ENCODE results near the gene MT1A. TPM values are rescaled to one million over a fixed set of nuclear protein-coding genes. Genes with fewer than 3 reads are reported as not detected.

MT1A gene
- total RNA-seq, 1 donor from 2014 or later: 4.7 TPM

GRCh38 chr16:56632848-56633365, 5.6 kb upstream of the MT1A start:
- intact Hi-C loops (cut with DNase I): no loop called here
- no peak for TF ChIP-seq CTCF (IDR thresholded peaks at IDR 0.05)
- Histone ChIP-seq H3K4me1 (peaks cover 30% of the 10 kb centered on the region), H3K27me3 (ENCODE audit: low read depth) (peaks cover 53% of the 10 kb centered on the region), H3K36me3 (no peaks in the 10 kb centered on the region), H3K27ac (peak overlapping the region; percentile 78), H3K9me3 (no peaks in the 10 kb centered on the region), H3K4me3 (peak overlapping the region; percentile 61)
- DNase-seq (no peak), ATAC-seq (peak; percentile 4 to 10)

GRCh38 chr16:56633535-56633934, 4.9 kb upstream of the MT1A start:
- H3K27ac ChIP-seq: peak overlapping the region; percentile 78
- no peak for TF ChIP-seq CTCF (IDR thresholded peaks at IDR 0.05)
- no peaks in the 10 kb centered on the region for H3K9me3 ChIP-seq
- ATAC-seq (no peak), DNase-seq (no peak)
- H3K27me3 ChIP-seq (ENCODE audit: low read depth): peaks cover 59% of the 10 kb centered on the region
- H3K4me1 ChIP-seq: peaks cover 36% of the 10 kb centered on the region
- intact Hi-C loops (cut with DNase I): no loop called here
- no peaks in the 10 kb centered on the region for H3K36me3 ChIP-seq
- peak overlapping the region; percentile 61 for H3K4me3 ChIP-seq

GRCh38 chr16:56634715-56635440, 3.6 kb upstream of the MT1A start:
- TF ChIP-seq CTCF (IDR thresholded peaks at IDR 0.05): no peak
- peaks cover 71% of the 10 kb centered on the region for H3K27me3 ChIP-seq (ENCODE audit: low read depth)
- H3K36me3 ChIP-seq: no peaks in the 10 kb centered on the region
- intact Hi-C loops (cut with DNase I): no loop called here
- H3K27ac ChIP-seq: no peak overlapping the region
- no peak for DNase-seq
- H3K4me1 ChIP-seq: peaks cover 42% of the 10 kb centered on the region
- no peak for ATAC-seq
- H3K4me3 ChIP-seq: peak overlapping the region; percentile 25
- H3K9me3 ChIP-seq: no peaks in the 10 kb centered on the region

GRCh38 chr16:56635441-56635967, 3.0 kb upstream of the MT1A start:
- intact Hi-C loops (cut with DNase I): no loop called here
- H3K27me3 ChIP-seq (ENCODE audit: low read depth): peaks cover 71% of the 10 kb centered on the region
- H3K9me3 ChIP-seq: no peaks in the 10 kb centered on the region
- TF ChIP-seq CTCF (IDR thresholded peaks at IDR 0.05): no peak
- peak overlapping the region; percentile 25 for H3K4me3 ChIP-seq
- no peak overlapping the region for H3K27ac ChIP-seq
- no peaks in the 10 kb centered on the region for H3K36me3 ChIP-seq
- ATAC-seq (no peak), DNase-seq (no peak)
- peaks cover 42% of the 10 kb centered on the region for H3K4me1 ChIP-seq

- intact Hi-C loops (cut with DNase I): no loop called here
- TF ChIP-seq CTCF (IDR thresholded peaks at IDR 0.05): no peak
- DNase-seq (no peak), ATAC-seq (no peak)
- peaks cover 71% of the 10 kb centered on the region for H3K27me3 ChIP-seq (ENCODE audit: low read depth)
- no peak overlapping the region for H3K4me3 ChIP-seq
- H3K4me1 ChIP-seq: peaks cover 42% of the 10 kb centered on the region
- no peak overlapping the region for H3K27ac ChIP-seq
- no peaks in the 10 kb centered on the region for H3K9me3 ChIP-seq
- H3K36me3 ChIP-seq: no peaks in the 10 kb centered on the region
Measured at GRCh38 chr16:56636616-56637413, 1.7 kb upstream of the MT1A start.
